Upper lobe of left lung (tissue), 6 donors: Measurements from ENCODE around the gene CANT1. TPM values are rescaled to one million over a fixed set of nuclear protein-coding genes. Genes with fewer than 3 reads are reported as not detected.

Source experiments
- ATAC-seq, 2 donors: fragments of 200-7000 bp; cut with Tn5 transposase; one replicate each; pipeline ENCODE4 v1.9.1; 2022; ENCODE audit warnings: mild to moderate bottlenecking in 2 of 2, moderate library complexity in 2 of 2; ENCODE audit not compliant: low FRiP score in 2 of 2
- DNase-seq, 2 donors: peaks; one replicate each; pipeline ENCODE4 v3.0.0-alpha.2; 2019 to 2020
- H3K27ac ChIP-seq, 4 donors: fragments of 200-600 bp; sonication (generic); one replicate each; pipeline ENCODE4 v1.5.1; 2016 to 2019
- H3K27me3 ChIP-seq, 4 donors: fragments of 200-600 bp; sonication (generic); one replicate each; pipeline ENCODE4 v1.5.1; 2017 to 2019
- H3K36me3 ChIP-seq, 4 donors: fragments of 200-600 bp; sonication (generic); one replicate each; pipeline ENCODE4 v1.5.1; 2016 to 2019
- H3K4me1 ChIP-seq, 4 donors: fragments of 200-600 bp; sonication (generic); one replicate each; pipeline ENCODE4 v1.5.1; 2018 to 2019
- H3K4me3 ChIP-seq, 4 donors: fragments of 200-600 bp; sonication (generic); one replicate each; pipeline ENCODE4 v1.5.1; 2017 to 2019; ENCODE audit warnings: mild to moderate bottlenecking in 2 of 4, moderate library complexity in 1 of 4
- H3K9me3 ChIP-seq, 4 donors: fragments of 200-600 bp; sonication (generic); one replicate each; pipeline ENCODE4 v1.5.1; 2018 to 2019
- CTCF ChIP-seq, 6 experiments: fragments of 450-650 bp in 4 of 6; fragments of 200-600 bp in 2 of 6; sonication (generic) in 2 of 6; IDR thresholded peaks; one replicate each; pipeline ENCODE4 v1.5.1; 2016 to 2019; ENCODE audit warnings: antibody characterized with exemption in 6 of 6
- EP300 ChIP-seq, 4 donors: sonication (generic); formaldehyde crosslinking; IDR thresholded peaks; one replicate each; pipeline ENCODE4 v1.5.1; 2017; ENCODE audit warnings: antibody characterized with exemption in 4 of 4, control low read depth in 2 of 4
- POLR2A ChIP-seq, 4 donors: fragments of 450-650 bp; IDR thresholded peaks; one replicate each; pipeline ENCODE4 v1.5.1; 2016 to 2017; ENCODE audit warnings: antibody characterized with exemption in 4 of 4, mild to moderate bottlenecking in 2 of 4
- POLR2AphosphoS5 ChIP-seq, 2 donors: sonication (generic); formaldehyde crosslinking; IDR thresholded peaks; one replicate each; pipeline ENCODE4 v1.5.1; 2017; ENCODE audit warnings: antibody characterized with exemption in 2 of 2
- WGBS, 2 donors: methylation state at CpG; one replicate each; pipeline ENCODE4 v1.1.5; 2017 to 2018; 5-methylcytosine and 5-hydroxymethylcytosine counted together
- total RNA-seq, 6 donors: library from RNA; depleted of rRNA in 4 of 6; stranded (reverse); fragments of >200 nt in 4 of 6; gene quantifications; one replicate each; pipeline versions ENCODE4 v1.1.0 to v1.2.1, GENCODE V29; 2016 to 2021
- donor health status: DM: no; HTN: no; CAD: no; lungs with moderate emphysema.
- donor health status: DM: no; HTN: yes; CAD: no; lungs with severe emphysema.

The CANT1 gene
- total RNA-seq, 6 donors from 2014 or later = 19.5 to 77.8 (median 38.6) TPM

GRCh38 chr17:79045842-79046196 is 36.3 kb upstream of the CANT1 start:
- Histone ChIP-seq H3K9me3 (no peaks in the 10 kb centered on the region), H3K27ac (no peak overlapping the region), H3K36me3 (peaks cover 0 to 24% (median 2%) of the 10 kb centered on the region in 4 donors), H3K4me1 (peaks cover 0 to 9% (median 5%) of the 10 kb centered on the region in 4 donors), H3K4me3 (no peak overlapping the region), H3K27me3 (no peaks in the 10 kb centered on the region)
- ATAC-seq (peak; percentile 72 to 84), DNase-seq (peak; percentile 81 to 95)
- peak; percentile 83 to 93 (median 89) for TF ChIP-seq CTCF (IDR thresholded peaks at IDR 0.05)
- TF ChIP-seq EP300 (IDR thresholded peaks at IDR 0.05) = no peak
- WGBS, 2 donors = 0% methylated on average over 3 to 11 of the region's 11 CpGs

GRCh38 chr17:79045001-79045729 is 35.6 kb upstream of the CANT1 start:
- no peak for DNase-seq
- H3K27ac ChIP-seq = no peak overlapping the region
- 76 to 81% methylated on average over 15 of the region's 15 CpGs for WGBS, 2 donors
- H3K36me3 ChIP-seq = peaks cover 0 to 21% (median 2%) of the 10 kb centered on the region in 4 donors
- H3K4me3 ChIP-seq = no peak overlapping the region
- H3K27me3 ChIP-seq = no peaks in the 10 kb centered on the region
- H3K4me1 ChIP-seq = peaks cover 0 to 9% (median 5%) of the 10 kb centered on the region in 4 donors
- no peak for TF ChIP-seq POLR2AphosphoS5 (IDR thresholded peaks at IDR 0.05)
- TF ChIP-seq EP300 (IDR thresholded peaks at IDR 0.05) = no peak
- no peak for TF ChIP-seq POLR2A (IDR thresholded peaks at IDR 0.05)
- TF ChIP-seq CTCF (IDR thresholded peaks at IDR 0.05) = no peak
- H3K9me3 ChIP-seq = no peaks in the 10 kb centered on the region
- no peak for ATAC-seq

DNA sequence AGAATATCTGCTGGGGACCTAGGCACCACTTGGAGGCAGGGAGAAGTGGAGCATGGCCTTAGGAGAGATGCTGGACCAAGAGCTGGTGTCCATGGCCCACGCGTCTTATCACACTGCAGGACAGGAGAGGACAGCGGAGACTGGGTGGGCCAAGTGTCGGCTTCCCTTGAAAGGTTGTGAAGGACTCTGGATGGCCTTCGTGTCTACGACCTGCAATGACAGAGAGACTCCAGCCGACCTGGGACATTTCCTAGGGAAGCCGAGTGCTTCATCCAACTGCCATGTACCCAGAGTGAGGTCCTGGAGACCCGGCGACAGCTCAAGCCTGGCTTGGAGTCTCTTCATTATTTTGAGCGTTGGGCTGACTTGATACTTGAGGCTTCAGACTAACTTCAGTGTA is 34.9 kb upstream of the CANT1 start:
- no peaks in the 10 kb centered on the region for H3K9me3 ChIP-seq
- H3K4me3 ChIP-seq = no peak overlapping the region
- 92% methylated on average over 11 of the region's 11 CpGs for WGBS, 2 donors
- H3K27ac ChIP-seq = no peak overlapping the region
- H3K4me1 ChIP-seq = peaks cover 0 to 9% (median 5%) of the 10 kb centered on the region in 4 donors
- no peaks in the 10 kb centered on the region for H3K27me3 ChIP-seq
- ATAC-seq (no peak), DNase-seq (no peak)
- TF ChIP-seq POLR2AphosphoS5 (IDR thresholded peaks at IDR 0.05) (no peak), CTCF (IDR thresholded peaks at IDR 0.05) (no peak), POLR2A (IDR thresholded peaks at IDR 0.05) (no peak), EP300 (IDR thresholded peaks at IDR 0.05) (no peak)
- peaks cover 0 to 21% (median 2%) of the 10 kb centered on the region in 4 donors for H3K36me3 ChIP-seq

DNA sequence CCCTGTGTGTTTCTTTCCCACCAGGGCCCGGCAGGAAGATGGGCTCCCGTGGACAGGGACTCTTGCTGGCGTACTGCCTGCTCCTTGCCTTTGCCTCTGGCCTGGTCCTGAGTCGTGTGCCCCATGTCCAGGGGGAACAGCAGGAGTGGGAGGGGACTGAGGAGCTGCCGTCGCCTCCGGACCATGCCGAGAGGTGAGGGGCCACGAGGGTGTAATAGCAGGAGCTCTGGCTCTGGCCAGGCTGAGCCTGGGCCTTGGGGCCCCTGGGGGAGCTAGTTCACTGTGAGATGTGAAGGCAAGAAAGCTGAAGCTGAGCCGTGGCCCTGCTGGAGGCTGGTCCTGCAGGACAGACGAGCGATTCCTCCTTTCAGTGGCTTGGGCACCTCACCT is 34.4 kb upstream of the CANT1 start:
- no peak for TF ChIP-seq EP300 (IDR thresholded peaks at IDR 0.05)

GRCh38 chr17:79043191-79043930 is 33.8 kb upstream of the CANT1 start:
- Histone ChIP-seq H3K4me3 (no peak overlapping the region), H3K9me3 (no peaks in the 10 kb centered on the region), H3K36me3 (peaks cover 0 to 11% (median 2%) of the 10 kb centered on the region in 4 donors), H3K4me1 (peaks cover 0 to 17% (median 10%) of the 10 kb centered on the region in 4 donors), H3K27me3 (no peaks in the 10 kb centered on the region), H3K27ac (no peak overlapping the region)
- ATAC-seq (no peak), DNase-seq (no peak)
- whole genome bisulfite sequencing, 2 donors = 83 to 86% methylated on average over 9 to 10 of the region's 10 CpGs
- no peak for TF ChIP-seq POLR2AphosphoS5 (IDR thresholded peaks at IDR 0.05)
- TF ChIP-seq POLR2A (IDR thresholded peaks at IDR 0.05) = no peak

More for the DNA sequence above, 34.4 kb upstream of the CANT1 start:
- WGBS, 2 donors = 75 to 79% methylated on average over 7 to 11 of the region's 12 CpGs
- Histone ChIP-seq H3K9me3 (no peaks in the 10 kb centered on the region), H3K4me1 (peaks cover 0 to 12% (median 7%) of the 10 kb centered on the region in 4 donors), H3K27ac (no peak overlapping the region), H3K27me3 (no peaks in the 10 kb centered on the region), H3K4me3 (no peak overlapping the region), H3K36me3 (peaks cover 0 to 16% (median 2%) of the 10 kb centered on the region in 4 donors)
- ATAC-seq (no peak), DNase-seq (no peak)
